ENCODE measurements around the gene MMRN1. TPM values are rescaled to one million over a fixed set of nuclear protein-coding genes. Genes with fewer than 3 reads are reported as not detected.

MMRN1 gene
- total RNA-seq, 1 experiment from 2014 or later: not detected

DNA sequence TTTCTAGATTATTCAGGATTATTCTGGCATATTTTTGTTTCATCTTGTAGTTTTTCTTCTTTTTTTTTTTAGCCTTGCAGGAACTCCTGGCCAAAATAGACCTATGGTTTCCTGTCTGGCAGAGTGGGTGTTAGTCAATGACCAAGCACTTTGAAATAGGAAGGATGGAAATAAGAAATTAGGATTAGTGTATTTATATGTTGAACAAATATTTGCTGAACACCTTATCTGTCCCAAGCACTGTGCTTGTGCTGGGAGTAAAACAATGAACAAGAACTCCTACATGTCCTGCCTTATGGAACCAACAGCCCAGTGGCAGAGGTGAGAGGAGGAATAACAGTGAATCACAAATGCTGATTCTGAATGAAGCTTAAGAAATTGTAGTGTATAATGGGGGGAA, 4.5 kb downstream of the MMRN1 start:
- intact Hi-C loops (cut with micrococcal nuclease; ENCODE audit: unreplicated experiment) (no loop called here), in situ Hi-C loops (cut with HindIII; ENCODE audit: low pct_unique_long_range_greater_than_20kb, low sequenced_read_pairs) (no loop called here)
- H3K4me3 ChIP-seq (ENCODE audit: low read depth in 2 of 2, low read length in 2 of 2): no peak overlapping the region
- no peak overlapping the region for H3K27ac ChIP-seq (ENCODE audit: low read length)
- BruUV-seq (replicated peaks): no TSS peak
- POLR2A ChIA-PET: no interaction called here
- H3K36me3 ChIP-seq (ENCODE audit: control insufficient read depth, insufficient read depth, low read length): no peaks in the 10 kb centered on the region
- no peaks in the 10 kb centered on the region for H3K4me1 ChIP-seq (ENCODE audit: control insufficient read depth, insufficient read depth, low read length)
- DNase-seq (ENCODE audit: low read depth, low spot score): no peak
- CTCF ChIA-PET: no interaction called here
- H3K27me3 ChIP-seq (ENCODE audit: control insufficient read depth, insufficient read depth, low read length): no peaks in the 10 kb centered on the region
- TF ChIP-seq CTCF (IDR thresholded peaks at IDR 0.05) (no peak), SIN3A (IDR thresholded peaks at IDR 0.05; ENCODE audit: borderline replicate concordance, insufficient read depth, low read depth, low read length) (no peak), TCF7L2 (IDR thresholded peaks at IDR 0.05; ENCODE audit: low read depth, low read length) (no peak), POLR2AphosphoS5 (IDR thresholded peaks at IDR 0.05; ENCODE audit: low read depth, low read length) (no peak)
- TF ChIP-seq, protein P1, sequence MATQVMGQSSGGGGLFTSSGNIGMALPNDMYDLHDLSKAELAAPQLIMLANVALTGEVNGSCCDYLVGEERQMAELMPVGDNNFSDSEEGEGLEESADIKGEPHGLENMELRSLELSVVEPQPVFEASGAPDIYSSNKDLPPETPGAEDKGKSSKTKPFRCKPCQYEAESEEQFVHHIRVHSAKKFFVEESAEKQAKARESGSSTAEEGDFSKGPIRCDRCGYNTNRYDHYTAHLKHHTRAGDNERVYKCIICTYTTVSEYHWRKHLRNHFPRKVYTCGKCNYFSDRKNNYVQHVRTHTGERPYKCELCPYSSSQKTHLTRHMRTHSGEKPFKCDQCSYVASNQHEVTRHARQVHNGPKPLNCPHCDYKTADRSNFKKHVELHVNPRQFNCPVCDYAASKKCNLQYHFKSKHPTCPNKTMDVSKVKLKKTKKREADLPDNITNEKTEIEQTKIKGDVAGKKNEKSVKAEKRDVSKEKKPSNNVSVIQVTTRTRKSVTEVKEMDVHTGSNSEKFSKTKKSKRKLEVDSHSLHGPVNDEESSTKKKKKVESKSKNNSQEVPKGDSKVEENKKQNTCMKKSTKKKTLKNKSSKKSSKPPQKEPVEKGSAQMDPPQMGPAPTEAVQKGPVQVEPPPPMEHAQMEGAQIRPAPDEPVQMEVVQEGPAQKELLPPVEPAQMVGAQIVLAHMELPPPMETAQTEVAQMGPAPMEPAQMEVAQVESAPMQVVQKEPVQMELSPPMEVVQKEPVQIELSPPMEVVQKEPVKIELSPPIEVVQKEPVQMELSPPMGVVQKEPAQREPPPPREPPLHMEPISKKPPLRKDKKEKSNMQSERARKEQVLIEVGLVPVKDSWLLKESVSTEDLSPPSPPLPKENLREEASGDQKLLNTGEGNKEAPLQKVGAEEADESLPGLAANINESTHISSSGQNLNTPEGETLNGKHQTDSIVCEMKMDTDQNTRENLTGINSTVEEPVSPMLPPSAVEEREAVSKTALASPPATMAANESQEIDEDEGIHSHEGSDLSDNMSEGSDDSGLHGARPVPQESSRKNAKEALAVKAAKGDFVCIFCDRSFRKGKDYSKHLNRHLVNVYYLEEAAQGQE (IDR thresholded peaks at IDR 0.05; ENCODE audit: insufficient read depth in 1 of 2, low read depth in 2 of 2, low read length in 1 of 2): no peak
- no peaks in the 10 kb centered on the region for H3K9me3 ChIP-seq (ENCODE audit: control insufficient read depth, insufficient read depth, low read depth, low read length)
- ATAC-seq: no peak

DNA sequence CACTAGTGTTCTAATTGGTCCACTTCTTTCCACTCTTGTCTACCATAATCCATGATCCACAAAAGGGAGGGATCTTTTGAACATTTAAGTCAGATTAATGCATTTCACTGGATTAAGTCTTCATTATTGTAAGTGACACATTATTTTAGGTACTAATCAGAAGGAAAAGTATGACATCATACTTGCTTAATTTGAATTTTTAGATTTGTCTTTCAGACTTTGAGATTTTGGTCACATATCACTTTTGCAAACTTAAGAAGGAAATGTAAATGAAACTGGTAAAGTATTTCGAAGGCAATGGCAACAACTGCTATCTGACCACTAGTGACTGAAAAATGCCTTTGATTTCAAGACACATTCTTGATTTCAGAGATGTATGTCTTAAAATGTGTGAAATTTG, 5.2 kb downstream of the MMRN1 start:
- H3K4me3 ChIP-seq (ENCODE audit: low read depth in 2 of 2, low read length in 2 of 2): no peak overlapping the region
- intact Hi-C loops (cut with micrococcal nuclease; ENCODE audit: unreplicated experiment): loop anchor here (5.0 kb wide), 5 partner anchors 243 to 743 kb away; no protein-coding TSS in a partner anchor
- ATAC-seq: no peak
- no peaks in the 10 kb centered on the region for H3K36me3 ChIP-seq (ENCODE audit: control insufficient read depth, insufficient read depth, low read length)
- in situ Hi-C loops (cut with HindIII; ENCODE audit: low pct_unique_long_range_greater_than_20kb, low sequenced_read_pairs): no loop called here
- BruUV-seq (replicated peaks): no TSS peak
- H3K27ac ChIP-seq (ENCODE audit: low read length): no peak overlapping the region
- TF ChIP-seq, protein P1 (IDR thresholded peaks at IDR 0.05; ENCODE audit: insufficient read depth in 1 of 2, low read depth in 2 of 2, low read length in 1 of 2): no peak
- TF ChIP-seq TCF7L2 (IDR thresholded peaks at IDR 0.05; ENCODE audit: low read depth, low read length) (no peak), POLR2AphosphoS5 (IDR thresholded peaks at IDR 0.05; ENCODE audit: low read depth, low read length) (no peak), CTCF (IDR thresholded peaks at IDR 0.05) (no peak), SIN3A (IDR thresholded peaks at IDR 0.05; ENCODE audit: borderline replicate concordance, insufficient read depth, low read depth, low read length) (no peak)
- CTCF ChIA-PET: no interaction called here
- DNase-seq (ENCODE audit: low read depth, low spot score): no peak
- H3K27me3 ChIP-seq (ENCODE audit: control insufficient read depth, insufficient read depth, low read length): no peaks in the 10 kb centered on the region
- H3K4me1 ChIP-seq (ENCODE audit: control insufficient read depth, insufficient read depth, low read length): no peaks in the 10 kb centered on the region
- POLR2A ChIA-PET: no interaction called here
- H3K9me3 ChIP-seq (ENCODE audit: control insufficient read depth, insufficient read depth, low read depth, low read length): no peaks in the 10 kb centered on the region
